C4-2B (cell line): Measurements from ENCODE around the gene UTF1.

Experiments used
- ZFX ChIP-seq: fragments of 450-650 bp; IDR thresholded peaks from 2 replicates; pipeline ENCODE4 v1.6.1; 2017
- TF ChIP-seq, protein P1 (sequence below): fragments of 450-650 bp; conservative IDR thresholded peaks from 2 replicates; pipeline ENCODE4 v1.5.1; 2017; ENCODE audit warnings: mild to moderate bottlenecking

DNA sequence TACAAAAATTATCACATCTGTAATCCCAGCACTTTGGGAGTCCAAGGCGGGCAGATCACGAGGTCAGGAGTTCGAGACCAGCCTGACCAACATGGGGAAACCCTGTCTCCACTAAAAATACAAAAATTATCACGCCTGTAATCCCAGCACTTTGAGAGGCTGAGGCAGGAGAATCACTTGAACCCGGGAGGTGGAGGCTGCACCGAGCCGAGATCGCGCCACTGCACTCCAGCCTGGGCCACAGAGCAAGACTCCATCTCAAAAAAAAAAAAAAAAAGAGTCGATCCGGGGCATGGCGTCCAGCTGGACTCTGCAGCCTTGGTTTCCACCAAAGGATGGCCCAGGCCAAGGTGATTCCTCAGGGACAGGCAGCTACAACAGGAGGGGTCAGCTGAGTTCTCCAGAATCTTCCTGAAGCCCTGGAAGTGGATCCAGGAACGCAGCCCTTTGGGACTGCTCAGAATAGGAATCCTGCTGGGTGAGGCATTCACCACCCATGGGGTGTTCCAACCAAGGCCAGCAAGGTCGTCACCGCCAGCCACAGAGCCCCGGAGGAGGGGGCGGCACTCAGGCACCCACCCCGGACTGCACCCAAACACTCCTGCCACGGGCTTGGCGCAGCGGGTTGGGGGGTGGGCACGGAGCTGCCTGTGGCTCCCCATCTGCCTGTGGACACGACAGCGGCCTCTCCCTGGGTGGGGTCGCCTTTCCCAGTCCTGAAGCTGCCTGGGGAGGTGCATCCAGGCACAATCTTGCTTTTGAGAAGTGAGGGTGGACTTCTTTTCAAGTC lies 12.0 kb upstream of the UTF1 start:
- TF ChIP-seq, protein P1, sequence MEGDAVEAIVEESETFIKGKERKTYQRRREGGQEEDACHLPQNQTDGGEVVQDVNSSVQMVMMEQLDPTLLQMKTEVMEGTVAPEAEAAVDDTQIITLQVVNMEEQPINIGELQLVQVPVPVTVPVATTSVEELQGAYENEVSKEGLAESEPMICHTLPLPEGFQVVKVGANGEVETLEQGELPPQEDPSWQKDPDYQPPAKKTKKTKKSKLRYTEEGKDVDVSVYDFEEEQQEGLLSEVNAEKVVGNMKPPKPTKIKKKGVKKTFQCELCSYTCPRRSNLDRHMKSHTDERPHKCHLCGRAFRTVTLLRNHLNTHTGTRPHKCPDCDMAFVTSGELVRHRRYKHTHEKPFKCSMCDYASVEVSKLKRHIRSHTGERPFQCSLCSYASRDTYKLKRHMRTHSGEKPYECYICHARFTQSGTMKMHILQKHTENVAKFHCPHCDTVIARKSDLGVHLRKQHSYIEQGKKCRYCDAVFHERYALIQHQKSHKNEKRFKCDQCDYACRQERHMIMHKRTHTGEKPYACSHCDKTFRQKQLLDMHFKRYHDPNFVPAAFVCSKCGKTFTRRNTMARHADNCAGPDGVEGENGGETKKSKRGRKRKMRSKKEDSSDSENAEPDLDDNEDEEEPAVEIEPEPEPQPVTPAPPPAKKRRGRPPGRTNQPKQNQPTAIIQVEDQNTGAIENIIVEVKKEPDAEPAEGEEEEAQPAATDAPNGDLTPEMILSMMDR = no peak
- no peak for TF ChIP-seq ZFX
